ENCODE data around the gene GOLGA6C.

GRCh38 chr15:75232252-75232813, 25.8 kb upstream of the GOLGA6C start:
- TF ChIP-seq GATA2 (IDR thresholded peaks at IDR 0.05; ENCODE audit: low read depth, low read length) (no peak), GATA3 (IDR thresholded peaks at IDR 0.05; ENCODE audit: low read depth, low read length) (no peak)

Data from SH-SY5Y (cell line).